ENCODE data around the gene PDE4B. TPM values are rescaled to one million over a fixed set of nuclear protein-coding genes. Genes with fewer than 3 reads are reported as not detected.

The PDE4B gene
- polyA plus RNA-seq, 2 of the 4 experiments (the other 2 are of a cell fraction), result 20.2 to 56.8 TPM

- Histone ChIP-seq H3K4me1 (peaks cover 60% of the 10 kb centered on the region), H3K4me3 (no peak overlapping the region), H3K27ac (peak overlapping the region; percentile 81 to 87), H3K4me2 (no peak overlapping the region), H3K9me3 (no peaks in the 10 kb centered on the region)
- DNase-seq (ENCODE audit: low read depth in 1 of 2, low spot score in 1 of 2) (no peak), ATAC-seq (no peak), FAIRE-seq (no peak)
- POLR2A ChIA-PET, result no interaction called here
- TF ChIP-seq FOSB (CRISPR knock-in tag; IDR thresholded peaks at IDR 0.05) (no peak), CHD2 (IDR thresholded peaks at IDR 0.05; ENCODE audit: low read length, partially characterized antibody) (no peak), RNF2 (IDR thresholded peaks at IDR 0.05; ENCODE audit: borderline replicate concordance, low read depth) (no peak), KDM5A (IDR thresholded peaks at IDR 0.05) (no peak), POLR2A (IDR thresholded peaks at IDR 0.05; ENCODE audit: low read length) (no peak), HOXB5 (CRISPR knock-in tag; IDR thresholded peaks at IDR 0.05) (no peak), HOXA7 (CRISPR knock-in tag; IDR thresholded peaks at IDR 0.05) (no peak), ZSCAN20 (CRISPR knock-in tag; IDR thresholded peaks at IDR 0.05) (no peak), GATA3 (IDR thresholded peaks at IDR 0.05; ENCODE audit: borderline replicate concordance) (no peak), HES2 (IDR thresholded peaks at IDR 0.05) (no peak), ELK1 (IDR thresholded peaks at IDR 0.05; ENCODE audit: low read depth, low read length) (no peak), BHLHE40 (IDR thresholded peaks at IDR 0.05; ENCODE audit: low read depth, low read length) (no peak)
- CTCF ChIA-PET, result interaction anchor here (1.3 to 15.1 kb wide), 4 partner anchors 11 to 190 kb away, joined by 3 to 175 read pairs (median 22); no protein-coding TSS in a partner anchor
- 100% methylated on average over 1 of the region's 1 CpG for WGBS (ENCODE audit: missing lambda C conversion rate)
These were observed 462.1 kb downstream of the PDE4B start for GRCh38 chr1:66254785-66255184.

GRCh38 chr1:66256629-66257572 lies 464.2 kb downstream of the PDE4B start:
- Histone ChIP-seq H3K4me3 (no peak overlapping the region), H3K27ac (peak overlapping the region; percentile 81 to 87), H3K4me2 (peak overlapping the region; percentile 56), H3K9me3 (no peaks in the 10 kb centered on the region), H3K4me1 (peaks cover 67% of the 10 kb centered on the region)
- FAIRE-seq (no peak), ATAC-seq (no peak), DNase-seq (ENCODE audit: low read depth in 1 of 2, low spot score in 1 of 2) (no peak)
- CTCF ChIA-PET, result interaction anchor here (0.6 to 15.1 kb wide), 4 partner anchors 15 to 247 kb away, joined by 3 to 175 read pairs (median 12); no protein-coding TSS in a partner anchor
- WGBS (ENCODE audit: missing lambda C conversion rate), result 45% methylated on average over 5 of the region's 5 CpGs
- POLR2A ChIA-PET, result no interaction called here
- TF ChIP-seq ATOH8 (CRISPR knock-in tag; IDR thresholded peaks at IDR 0.05; ENCODE audit: low read depth), result 0 out of 2 replicates have a peak, but pooled peaks have one; percentile 77
- TF ChIP-seq ZNF302 (CRISPR knock-in tag; IDR thresholded peaks at IDR 0.05), result peak; percentile 65; the same call in 1 of the 2 replicates
- TF ChIP-seq HEYL (CRISPR knock-in tag; IDR thresholded peaks at IDR 0.05), result peak; percentile 65; the same call in 1 of the 2 replicates
- TF ChIP-seq HOXB13 (CRISPR knock-in tag; IDR thresholded peaks at IDR 0.05; ENCODE audit: low read depth), result peak; percentile 86
- TF ChIP-seq FOXS1 (CRISPR knock-in tag; IDR thresholded peaks at IDR 0.05), result no peak
- TF ChIP-seq HOXA7 (CRISPR knock-in tag; IDR thresholded peaks at IDR 0.05), result no peak
- peak; percentile 85 for TF ChIP-seq HOXB5 (CRISPR knock-in tag; IDR thresholded peaks at IDR 0.05)
- peak; percentile 86; the same call in 1 of the 2 replicates for TF ChIP-seq EHF (CRISPR knock-in tag; IDR thresholded peaks at IDR 0.05)
- peak; percentile 81 for TF ChIP-seq ZSCAN20 (CRISPR knock-in tag; IDR thresholded peaks at IDR 0.05)

GRCh38 chr1:66258404-66259105 lies 465.9 kb downstream of the PDE4B start:
- FAIRE-seq (no peak), ATAC-seq (peak; percentile 63 to 65; a peak in 5 of 6 replicates), DNase-seq (ENCODE audit: low read depth in 1 of 2, low spot score in 1 of 2) (peak in 1 of 2 experiments; percentile 52)
- Histone ChIP-seq H3K9me3 (no peaks in the 10 kb centered on the region), H3K4me2 (peak overlapping the region; percentile 56), H3K4me3 (no peak overlapping the region), H3K27ac (peak overlapping the region; percentile 81 to 95), H3K4me1 (peaks cover 77% of the 10 kb centered on the region)
- ChIA-PET CTCF (interaction anchor here (1.0 to 15.1 kb wide), 4 partner anchors 12 to 245 kb away, joined by 3 to 175 read pairs (median 12); no protein-coding TSS in a partner anchor), POLR2A (interaction anchor here (1.3 kb wide), 1 partner anchor 73 kb away, joined by 4 read pairs; no protein-coding TSS in a partner anchor)
- WGBS (ENCODE audit: missing lambda C conversion rate), result 21% methylated on average over 4 of the region's 4 CpGs
- TF ChIP-seq PHF8 (IDR thresholded peaks at IDR 0.05; ENCODE audit: borderline replicate concordance, low read depth), result no peak
- 0 out of 5 replicates have a peak, but pooled peaks of 1 of the 2 experiments have one; percentile 8 for TF ChIP-seq EP300 (IDR thresholded peaks at IDR 0.05)
- no peak for TF ChIP-seq ZC3H11A (IDR thresholded peaks at IDR 0.05)
- no peak for TF ChIP-seq NFE2L2 (conservative IDR thresholded peaks at IDR 0.05; ENCODE audit: low read length)
- TF ChIP-seq CBX8 (IDR thresholded peaks at IDR 0.05), result no peak
- TF ChIP-seq CBX2 (IDR thresholded peaks at IDR 0.05; ENCODE audit: borderline replicate concordance, low read depth), result no peak
- TF ChIP-seq FOSL2 (IDR thresholded peaks at IDR 0.05), result no peak
- TF ChIP-seq FOSL2 (CRISPR knock-in tag; IDR thresholded peaks at IDR 0.05), result peak; percentile 50; the same call in 1 of the 2 replicates
- TF ChIP-seq CHD4 (IDR thresholded peaks at IDR 0.05; ENCODE audit: borderline replicate concordance), result no peak

Measured in A549 (cell line).